HepG2 (cell line): ENCODE measurements around the gene SLC25A22. TPM values are rescaled to one million over a fixed set of nuclear protein-coding genes. Genes with fewer than 3 reads are reported as not detected.

Source experiments
- ESRRA ChIP-seq: sonication (generic); formaldehyde crosslinking; IDR thresholded peaks from 2 replicates; pipeline ENCODE4 v1.5.1; 2020; ENCODE audit warnings: mild to moderate bottlenecking, low read depth, missing genetic modification reagents
- ETV5 ChIP-seq: IDR thresholded peaks from 2 replicates; pipeline ENCODE4 v1.6.1; 2018; ENCODE audit warnings: missing biosample characterization, missing genetic modification reagents, inconsistent platforms, borderline replicate concordance
- GMEB2 ChIP-seq: IDR thresholded peaks from 2 replicates; pipeline ENCODE4 v1.6.1; 2016; ENCODE audit warnings: missing biosample characterization, missing genetic modification reagents, low read depth
- HNRNPL ChIP-seq: fragments of 200-400 bp; formaldehyde crosslinking; IDR thresholded peaks from 2 replicates; pipeline ENCODE4 v1.6.1; 2017; ENCODE audit warnings: mild to moderate bottlenecking, low read depth, low read length
- JUNB ChIP-seq: sonication (generic); formaldehyde crosslinking; IDR thresholded peaks from 2 replicates; pipeline ENCODE4 v1.8.0; 2022; ENCODE audit warnings: missing genetic modification reagents, mild to moderate bottlenecking, borderline replicate concordance
- MEIS1 ChIP-seq: sonication (generic); formaldehyde crosslinking; IDR thresholded peaks from 2 replicates; pipeline ENCODE4 v1.9.0; 2021; ENCODE audit warnings: mild to moderate bottlenecking, missing genetic modification reagents, moderate library complexity, borderline replicate concordance
- MXD3 ChIP-seq: IDR thresholded peaks from 2 replicates; pipeline ENCODE4 v1.6.1; 2016; ENCODE audit warnings: mild to moderate bottlenecking, missing biosample characterization, missing genetic modification reagents
- NFIB ChIP-seq: sonication (generic); formaldehyde crosslinking; IDR thresholded peaks from 2 replicates; pipeline ENCODE4 v1.9.0; 2021; ENCODE audit warnings: missing genetic modification reagents, mild to moderate bottlenecking, borderline replicate concordance
- RBAK ChIP-seq: sonication (generic); formaldehyde crosslinking; IDR thresholded peaks from 2 replicates; pipeline ENCODE4 v1.5.1; 2020; ENCODE audit warnings: mild to moderate bottlenecking, missing genetic modification reagents
- RBFOX2 ChIP-seq: fragments of 200-400 bp; formaldehyde crosslinking; IDR thresholded peaks from 2 replicates; pipeline ENCODE4 v1.6.1; 2017; ENCODE audit warnings: low read depth, mild to moderate bottlenecking, low read length
- RFX1 ChIP-seq: fragments of 450-650 bp; IDR thresholded peaks from 2 replicates; pipeline ENCODE4 v1.6.1; 2017
- TGIF2 ChIP-seq: IDR thresholded peaks from 2 replicates; pipeline ENCODE4 v1.6.1; 2016; ENCODE audit warnings: control low read depth, missing compliant biosample characterization
- YY1 ChIP-seq: IDR thresholded peaks from 2 replicates; pipeline ENCODE4 v1.6.1; 2011; ENCODE audit warnings: low read length, low read depth, moderate library complexity, mild to moderate bottlenecking; ENCODE audit not compliant: insufficient read depth, insufficient replicate concordance
- ZBTB38 ChIP-seq: sonication (generic); formaldehyde crosslinking; IDR thresholded peaks from 2 replicates; pipeline ENCODE4 v1.5.1; 2020; ENCODE audit warnings: mild to moderate bottlenecking, missing genetic modification reagents
- ZBTB4 ChIP-seq: sonication (generic); formaldehyde crosslinking; IDR thresholded peaks from 2 replicates; pipeline ENCODE4 v1.4.0; 2020; ENCODE audit warnings: missing genetic modification reagents, mild to moderate bottlenecking, borderline replicate concordance
- ZNF264 ChIP-seq: sonication (generic); formaldehyde crosslinking; IDR thresholded peaks from 2 replicates; pipeline ENCODE4 v1.4.0; 2020; ENCODE audit warnings: missing genetic modification reagents
- ZNF333 ChIP-seq: sonication (generic); formaldehyde crosslinking; IDR thresholded peaks from 2 replicates; pipeline ENCODE4 v1.4.0; 2020; ENCODE audit warnings: mild to moderate bottlenecking, missing genetic modification reagents, borderline replicate concordance
- ZNF782 ChIP-seq: sonication (generic); formaldehyde crosslinking; IDR thresholded peaks from 2 replicates; pipeline ENCODE4 v1.4.0; 2020; ENCODE audit warnings: missing genetic modification reagents, mild to moderate bottlenecking, borderline replicate concordance
- ZNF784 ChIP-seq: sonication (generic); formaldehyde crosslinking; IDR thresholded peaks from 2 replicates; pipeline ENCODE4 v1.5.1; 2020; ENCODE audit warnings: missing genetic modification reagents, mild to moderate bottlenecking, borderline replicate concordance
- polyA plus RNA-seq, 8 experiments: library from polyadenylated mRNA; depleted of rRNA in 3 of 8; stranded (reverse) in 7 of 8; unstranded in 1 of 8; fragments of >200 nt; fragmentation: Illumina TruSeq in 4 of 8; extraction: Trizol in 4 of 8; gene quantifications; 2 replicates each; pipeline versions ENCODE4 v1.2.1 to v1.2.3, GENCODE V29; 2011 to 2016; ENCODE audit warnings: low read depth in 4 of 8, missing spikeins in 1 of 8, mixed read lengths in 1 of 8; ENCODE audit not compliant: insufficient read depth in 1 of 8
- total RNA-seq, 5 experiments: library from RNA; depleted of rRNA; stranded (reverse); fragments of >200 nt; fragmentation: Illumina TruSeq; extraction: Trizol; gene quantifications; 2 replicates each; pipeline ENCODE4 v1.2.3, GENCODE V29; 2016; ENCODE audit warnings: low read depth in 1 of 5
- TF ChIP-seq, protein P1 (sequence below): sonication (generic); formaldehyde crosslinking; IDR thresholded peaks from 2 replicates; pipeline ENCODE4 v1.8.1; 2023; ENCODE audit warnings: mild to moderate bottlenecking, moderate library complexity, missing genetic modification reagents

Gene SLC25A22
- total and polyA plus RNA-seq, 2 of the 13 experiments (the other 11 are each of a cell fraction or from before 2014, with no cell fraction given), result 12.4 to 19.2 TPM

- TF ChIP-seq GMEB2 (CRISPR knock-in tag), result no peak
- peak; percentile 7; the same call in 1 of the 2 replicates for TF ChIP-seq HNRNPL
- TF ChIP-seq YY1, result no peak
- TF ChIP-seq RBFOX2, result no peak
- TF ChIP-seq, protein P1, sequence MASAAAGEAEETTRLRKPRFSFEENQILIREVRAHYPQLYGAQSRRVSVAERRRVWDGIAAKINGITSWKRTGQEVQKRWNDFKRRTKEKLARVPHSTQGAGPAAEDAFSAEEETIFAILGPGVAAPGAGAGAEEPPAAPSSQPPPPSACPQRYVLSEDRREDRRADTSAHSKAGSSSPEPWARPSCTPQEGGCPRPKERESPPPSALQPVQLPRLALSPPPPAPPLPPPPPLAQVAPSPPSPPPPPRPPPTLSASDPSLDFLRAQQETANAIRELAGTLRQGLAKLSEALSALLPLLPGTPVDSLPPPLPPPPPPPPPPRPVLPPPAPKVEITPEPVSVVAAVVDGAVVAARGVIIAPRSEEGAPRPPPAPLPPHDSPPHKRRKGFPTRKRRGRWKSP, result no peak
- no peak for TF ChIP-seq ZNF784
- TF ChIP-seq MXD3 (CRISPR knock-in tag), result no peak; the same call in 1 of the 2 replicates
- TF ChIP-seq MEIS1 (CRISPR knock-in tag), result peak; percentile 49; the same call in 1 of the 2 replicates
- no peak for TF ChIP-seq NFIB (CRISPR knock-in tag)
- TF ChIP-seq RBAK (CRISPR knock-in tag), result no peak
- TF ChIP-seq TGIF2 (CRISPR knock-in tag), result no peak
- 0 out of 2 replicates have a peak, but pooled peaks have one; percentile 23 for TF ChIP-seq ESRRA (CRISPR knock-in tag)
- no peak for TF ChIP-seq RFX1
- TF ChIP-seq ETV5 (CRISPR knock-in tag), result no peak
- TF ChIP-seq ZNF333 (CRISPR knock-in tag), result peak; percentile 25; the same call in 1 of the 2 replicates
- TF ChIP-seq ZNF264 (CRISPR knock-in tag), result no peak
- TF ChIP-seq ZBTB38 (CRISPR knock-in tag), result peak; percentile 82; the same call in 1 of the 2 replicates
- 0 out of 2 replicates have a peak, but pooled peaks have one; percentile 24 for TF ChIP-seq ZBTB4
- no peak for TF ChIP-seq JUNB (CRISPR knock-in tag)
- no peak for TF ChIP-seq ZNF782
Measured at GRCh38 chr11:829847-830294, 31.8 kb upstream of the SLC25A22 start (continued).
